Naive B cell (primary cell): ENCODE results near the gene FCN1. TPM values are rescaled to one million over a fixed set of nuclear protein-coding genes. Genes with fewer than 3 reads are reported as not detected.
A peak's percentile ranks its signal among the peaks of the same experiment; 100 is the strongest.

Experiments
- ATAC-seq, 2 donors: fragments of 150-1000 bp; cut with Tn5 transposase; 2 replicates each; pipeline ENCODE4 v1.10.0; 2021; ENCODE audit warnings: low read depth in 2 of 2, mild to moderate bottlenecking in 2 of 2, moderate library complexity in 2 of 2
- DNase-seq: peaks from one replicate; pipeline ENCODE4 v3.0.0; 2022
- H3K27ac Mint-ChIP-seq, 6 donors: one replicate each; pipeline ENCODE4 v1.8.0; 2020 to 2022; ENCODE audit warnings: mild to moderate bottlenecking in 6 of 6, mixed read lengths in 6 of 6, moderate library complexity in 5 of 6, inconsistent platforms in 2 of 6
- H3K27me3 Mint-ChIP-seq, 3 donors: one replicate each; pipeline ENCODE4 v1.8.0; 2021 to 2022; ENCODE audit warnings: mixed read lengths in 3 of 3, mild to moderate bottlenecking in 1 of 3
- H3K36me3 Mint-ChIP-seq, 2 donors: one replicate each; pipeline ENCODE4 v1.8.0; 2020 to 2022; ENCODE audit warnings: mixed read lengths in 2 of 2, inconsistent platforms in 1 of 2, mild to moderate bottlenecking in 1 of 2
- H3K4me1 Mint-ChIP-seq, 3 donors: one replicate each; pipeline ENCODE4 v1.8.0; 2020 to 2022; ENCODE audit warnings: mixed read lengths in 3 of 3, inconsistent platforms in 1 of 3, mild to moderate bottlenecking in 1 of 3, moderate library complexity in 1 of 3
- H3K4me3 Mint-ChIP-seq, 8 donors: one replicate each; pipeline ENCODE4 v1.8.0; 2020 to 2022; ENCODE audit warnings: mild to moderate bottlenecking in 8 of 8, mixed read lengths in 8 of 8, moderate library complexity in 8 of 8, inconsistent platforms in 2 of 8
- H3K9me3 Mint-ChIP-seq, 7 donors: one replicate each; pipeline ENCODE4 v1.8.0; 2020 to 2022; ENCODE audit warnings: mixed read lengths in 7 of 7, mild to moderate bottlenecking in 5 of 7, inconsistent platforms in 2 of 7, moderate library complexity in 1 of 7
- polyA plus RNA-seq, 6 donors: library from polyadenylated mRNA; unstranded; fragments of 300-500 nt; fragmentation: Illumina TruSeq; gene quantifications; one replicate each; pipeline ENCODE4 v1.2.3, GENCODE V29; 2021; ENCODE audit warnings: low read depth in 6 of 6

The FCN1 gene
- polyA plus RNA-seq, 6 donors from 2014 or later = 2.6 to 33.1 (median 7.9) TPM

DNA sequence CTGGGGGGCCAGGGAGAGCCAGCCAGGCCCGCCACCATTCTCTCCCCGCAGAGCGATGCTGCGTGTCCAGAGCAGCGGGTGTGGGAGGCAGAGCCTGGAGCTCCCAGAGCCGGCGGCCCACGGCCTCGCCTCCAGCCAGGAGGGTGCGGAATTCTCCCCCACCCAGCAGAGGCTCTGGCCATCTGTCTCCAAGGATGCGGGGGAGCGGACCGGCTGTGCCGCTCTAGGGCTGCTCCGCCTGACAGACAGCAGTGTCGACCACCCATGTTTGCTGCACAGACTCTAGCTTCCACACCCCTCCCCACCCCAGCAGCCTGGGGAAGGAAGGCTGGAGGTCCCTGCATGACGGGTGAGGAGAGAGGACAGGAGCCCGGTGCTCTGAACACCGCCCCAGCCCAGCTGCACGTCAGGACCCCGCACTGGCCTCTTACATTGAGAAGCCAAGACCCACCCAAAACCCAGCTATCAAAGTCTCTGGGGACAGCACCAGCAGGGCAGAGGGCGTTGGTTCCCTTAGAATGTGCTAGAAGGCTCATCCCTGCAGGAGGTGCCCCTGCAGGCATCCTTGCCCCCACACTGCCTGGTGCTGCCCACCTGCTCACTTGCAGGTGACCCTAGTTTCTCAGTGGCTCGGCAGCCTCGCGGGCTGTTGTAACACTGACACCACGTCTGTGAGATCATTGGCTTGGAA, 29.7 kb upstream of the FCN1 start:
- Mint-ChIP-seq H3K9me3 (peaks cover 0 to 7% (median 4%) of the 10 kb centered on the region in 7 donors), H3K27ac (no peak overlapping the region), H3K4me1 (peaks cover 0 to 2% (median 0%) of the 10 kb centered on the region in 3 donors), H3K27me3 (peaks cover 0 to 9% (median 4%) of the 10 kb centered on the region in 3 donors), H3K36me3 (no peaks in the 10 kb centered on the region), H3K4me3 (no peak overlapping the region)
- ATAC-seq = no peak
- no peak for DNase-seq

DNA sequence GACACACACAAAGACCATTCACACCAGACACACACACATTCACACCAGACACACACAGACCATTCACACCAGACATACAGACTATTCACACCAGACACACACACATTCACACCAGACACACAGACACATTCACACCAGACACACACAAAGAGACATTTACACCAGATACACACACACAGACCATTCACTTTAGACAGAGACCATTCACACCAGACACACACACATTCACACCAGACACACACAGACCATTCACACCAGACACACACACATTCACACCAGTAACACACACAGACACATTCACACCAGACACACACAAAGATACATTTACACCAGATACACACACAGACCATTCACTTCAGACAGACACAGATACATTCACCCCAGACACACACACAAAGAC, 29.0 kb upstream of the FCN1 start:
- peaks cover 0 to 9% (median 4%) of the 10 kb centered on the region in 3 donors for H3K27me3 Mint-ChIP-seq
- no peak for ATAC-seq
- peaks cover 0 to under 1% (median 0%) of the 10 kb centered on the region in 7 donors for H3K9me3 Mint-ChIP-seq
- H3K27ac Mint-ChIP-seq = no peak overlapping the region
- no peak for DNase-seq
- H3K4me1 Mint-ChIP-seq = peaks cover 0 to 2% (median 0%) of the 10 kb centered on the region in 3 donors
- no peak overlapping the region for H3K4me3 Mint-ChIP-seq
- no peaks in the 10 kb centered on the region for H3K36me3 Mint-ChIP-seq

DNA sequence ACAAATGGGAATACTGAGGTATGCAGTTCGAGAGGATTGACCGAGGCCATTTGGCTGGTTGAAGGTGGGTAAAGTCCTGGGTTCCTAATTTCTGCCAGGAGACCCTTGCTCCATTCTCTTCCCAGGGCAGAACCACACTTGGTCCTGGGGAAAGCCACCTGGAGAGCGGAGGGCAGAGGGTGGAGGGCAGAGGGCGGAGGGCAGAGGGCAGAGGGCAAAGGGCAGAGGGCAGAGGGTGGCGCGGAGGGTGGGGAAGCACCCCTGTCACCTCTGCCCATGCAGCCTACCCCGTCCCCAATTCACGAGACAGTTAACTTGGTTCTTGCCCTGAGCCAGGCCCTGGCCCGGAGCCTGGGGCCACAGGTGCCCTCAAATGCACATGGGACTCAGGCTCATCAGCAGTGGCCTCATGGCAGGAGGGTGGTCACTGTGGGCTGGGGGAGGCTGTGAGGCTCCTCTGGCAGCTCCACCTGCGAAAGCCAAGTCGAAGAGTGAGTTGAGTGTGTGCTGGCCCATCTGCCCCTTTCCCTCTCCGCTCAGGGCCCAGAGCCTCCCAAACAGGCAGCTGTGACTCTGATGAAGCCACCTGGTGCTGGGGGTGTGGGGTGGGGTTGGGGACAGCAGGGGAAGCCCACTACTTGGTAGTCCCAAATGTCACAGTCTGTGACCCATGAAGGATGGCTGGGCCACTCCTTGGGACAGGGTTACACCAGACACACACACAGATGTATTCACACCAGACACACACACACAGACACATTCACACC, 28.0 kb upstream of the FCN1 start:
- DNase-seq = no peak
- ATAC-seq = no peak
- Mint-ChIP-seq H3K4me3 (no peak overlapping the region), H3K27me3 (peaks cover 0 to 9% (median 4%) of the 10 kb centered on the region in 3 donors), H3K4me1 (peaks cover 0 to 2% (median 0%) of the 10 kb centered on the region in 3 donors), H3K27ac (no peak overlapping the region), H3K9me3 (no peaks in the 10 kb centered on the region), H3K36me3 (no peaks in the 10 kb centered on the region)

DNA sequence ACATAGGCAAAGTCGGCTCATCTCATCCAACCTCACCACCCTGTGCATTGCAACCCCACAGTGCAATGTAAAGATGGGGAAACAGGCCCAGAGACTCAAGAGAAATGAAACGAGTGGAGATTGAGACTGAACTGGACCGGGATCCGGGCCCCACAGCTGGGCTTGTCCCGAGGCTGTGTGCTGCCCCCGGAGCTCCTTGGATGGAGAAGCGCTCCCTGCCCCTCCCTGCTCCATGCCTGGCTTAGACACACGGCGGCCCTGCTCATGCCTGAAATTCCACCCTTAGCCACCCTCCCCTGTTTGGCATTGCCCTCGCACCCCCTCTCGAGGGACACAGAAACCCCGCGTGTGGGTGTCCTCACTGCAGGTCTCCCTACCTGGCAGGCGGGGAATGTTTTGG, 27.2 kb upstream of the FCN1 start:
- H3K27me3 Mint-ChIP-seq = peaks cover 0 to 9% (median 4%) of the 10 kb centered on the region in 3 donors
- no peak for DNase-seq
- H3K4me1 Mint-ChIP-seq = peaks cover 0 to 2% (median 0%) of the 10 kb centered on the region in 3 donors
- no peak overlapping the region for H3K4me3 Mint-ChIP-seq
- H3K27ac Mint-ChIP-seq = peak overlapping the region in 1 of 6 donors; percentile 84
- H3K36me3 Mint-ChIP-seq = no peaks in the 10 kb centered on the region
- no peak for ATAC-seq
- no peaks in the 10 kb centered on the region for H3K9me3 Mint-ChIP-seq

DNA sequence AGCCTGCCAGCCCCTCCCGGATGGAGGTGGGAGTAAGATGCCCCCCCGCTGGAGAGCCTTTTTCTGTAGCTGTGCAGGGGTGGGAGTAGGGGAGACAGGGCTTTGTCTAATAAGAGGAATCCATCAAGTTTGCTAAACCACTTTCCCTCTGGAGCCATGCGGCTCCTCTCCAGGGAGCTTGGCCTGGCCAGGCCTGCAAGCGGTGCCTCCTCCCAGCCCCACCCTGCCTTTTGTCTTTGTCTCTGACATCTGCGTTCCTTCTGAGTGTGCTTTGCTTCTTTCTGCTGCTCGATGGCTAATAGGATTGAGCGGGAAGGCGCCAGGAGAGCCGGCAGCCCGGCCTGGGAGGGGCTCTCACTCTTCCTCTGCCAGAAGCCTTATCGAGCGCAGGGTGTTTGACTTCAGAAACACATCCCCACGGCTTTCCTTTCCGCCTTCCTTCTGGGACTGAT, 26.7 kb upstream of the FCN1 start:
- Mint-ChIP-seq H3K27ac (peak overlapping the region in 1 of 6 donors; percentile 84), H3K4me1 (peaks cover 2 to 4% (median 2%) of the 10 kb centered on the region in 3 donors), H3K27me3 (peaks cover 5 to 9% (median 8%) of the 10 kb centered on the region in 3 donors), H3K9me3 (no peaks in the 10 kb centered on the region), H3K36me3 (no peaks in the 10 kb centered on the region), H3K4me3 (no peak overlapping the region)
- DNase-seq (no peak), ATAC-seq (no peak)

DNA sequence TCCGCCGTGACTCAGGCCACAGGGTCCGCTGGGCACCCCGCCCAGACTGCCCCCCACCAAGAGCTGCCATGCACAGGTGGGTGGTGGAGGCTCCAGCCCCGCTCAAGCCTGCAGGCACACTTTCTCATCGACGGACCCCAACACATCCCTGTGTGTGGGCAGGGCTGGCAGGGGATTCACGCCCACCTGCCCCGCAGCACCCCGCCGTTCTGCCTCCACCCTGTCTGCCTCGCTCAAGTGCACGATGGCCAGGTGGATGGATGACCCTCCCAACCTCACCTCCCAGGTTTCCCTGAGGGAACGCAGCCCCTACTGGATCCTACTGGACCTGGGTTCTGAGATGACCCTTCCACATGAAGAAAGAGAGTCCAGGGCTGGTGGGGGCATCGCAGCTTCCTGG, 26.1 kb upstream of the FCN1 start:
- DNase-seq = no peak
- H3K27ac Mint-ChIP-seq = no peak overlapping the region
- peaks cover under 1 to 7% (median 5%) of the 10 kb centered on the region in 3 donors for H3K4me1 Mint-ChIP-seq
- H3K36me3 Mint-ChIP-seq = no peaks in the 10 kb centered on the region
- H3K27me3 Mint-ChIP-seq = peaks cover 8 to 9% (median 9%) of the 10 kb centered on the region in 3 donors
- no peak overlapping the region for H3K4me3 Mint-ChIP-seq
- no peak for ATAC-seq
- H3K9me3 Mint-ChIP-seq = no peaks in the 10 kb centered on the region

DNA sequence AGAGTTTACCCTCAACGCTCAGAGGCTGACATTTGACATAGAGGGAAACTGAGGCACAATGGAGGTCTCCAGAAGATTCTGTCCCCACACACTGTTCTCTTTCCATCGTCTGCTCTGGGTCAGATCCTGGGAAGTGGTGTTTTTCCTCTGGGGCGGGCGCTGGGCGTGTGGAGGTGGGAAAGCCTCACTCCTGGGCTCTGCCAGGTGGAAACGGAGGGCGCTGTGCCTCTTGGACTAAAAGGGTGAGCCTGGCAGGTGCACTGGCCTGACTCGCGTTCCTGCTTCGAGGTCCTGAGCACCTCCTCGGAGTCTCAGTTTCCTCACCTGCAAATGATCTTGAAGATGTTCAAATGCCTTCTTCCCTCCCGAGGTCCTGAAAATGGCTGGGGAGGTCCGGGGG, 25.7 kb upstream of the FCN1 start:
- Mint-ChIP-seq H3K4me3 (no peak overlapping the region), H3K36me3 (no peaks in the 10 kb centered on the region), H3K27ac (no peak overlapping the region), H3K27me3 (peaks cover 6 to 9% (median 9%) of the 10 kb centered on the region in 3 donors), H3K4me1 (peaks cover 0 to 7% (median 5%) of the 10 kb centered on the region in 3 donors), H3K9me3 (no peaks in the 10 kb centered on the region)
- ATAC-seq (no peak), DNase-seq (no peak)

DNA sequence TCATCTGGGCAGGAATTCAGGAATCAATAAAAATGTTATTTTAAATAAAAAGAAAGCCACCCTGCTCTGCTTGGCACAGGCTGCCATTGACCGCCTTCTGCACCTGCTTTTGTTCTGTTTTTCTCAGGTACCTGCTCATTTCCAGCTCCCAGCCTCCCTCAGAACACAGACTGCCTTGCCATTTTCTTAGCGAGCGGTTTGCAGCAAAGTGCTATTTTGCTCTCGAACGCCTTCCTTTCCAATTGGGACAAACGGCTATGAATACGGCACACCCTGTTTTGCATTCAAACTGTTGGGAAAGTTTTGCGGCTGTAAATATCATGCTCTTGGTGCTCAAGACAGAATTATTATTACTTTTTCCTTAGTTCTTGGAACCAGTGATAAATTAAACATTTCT, 25.1 kb upstream of the FCN1 start:
- no peaks in the 10 kb centered on the region for H3K36me3 Mint-ChIP-seq
- H3K27ac Mint-ChIP-seq = no peak overlapping the region
- H3K9me3 Mint-ChIP-seq = no peaks in the 10 kb centered on the region
- no peak for DNase-seq
- H3K4me1 Mint-ChIP-seq = peaks cover 0 to 8% (median 5%) of the 10 kb centered on the region in 3 donors
- no peak for ATAC-seq
- H3K27me3 Mint-ChIP-seq = peaks cover 6 to 9% (median 9%) of the 10 kb centered on the region in 3 donors
- no peak overlapping the region for H3K4me3 Mint-ChIP-seq

DNA sequence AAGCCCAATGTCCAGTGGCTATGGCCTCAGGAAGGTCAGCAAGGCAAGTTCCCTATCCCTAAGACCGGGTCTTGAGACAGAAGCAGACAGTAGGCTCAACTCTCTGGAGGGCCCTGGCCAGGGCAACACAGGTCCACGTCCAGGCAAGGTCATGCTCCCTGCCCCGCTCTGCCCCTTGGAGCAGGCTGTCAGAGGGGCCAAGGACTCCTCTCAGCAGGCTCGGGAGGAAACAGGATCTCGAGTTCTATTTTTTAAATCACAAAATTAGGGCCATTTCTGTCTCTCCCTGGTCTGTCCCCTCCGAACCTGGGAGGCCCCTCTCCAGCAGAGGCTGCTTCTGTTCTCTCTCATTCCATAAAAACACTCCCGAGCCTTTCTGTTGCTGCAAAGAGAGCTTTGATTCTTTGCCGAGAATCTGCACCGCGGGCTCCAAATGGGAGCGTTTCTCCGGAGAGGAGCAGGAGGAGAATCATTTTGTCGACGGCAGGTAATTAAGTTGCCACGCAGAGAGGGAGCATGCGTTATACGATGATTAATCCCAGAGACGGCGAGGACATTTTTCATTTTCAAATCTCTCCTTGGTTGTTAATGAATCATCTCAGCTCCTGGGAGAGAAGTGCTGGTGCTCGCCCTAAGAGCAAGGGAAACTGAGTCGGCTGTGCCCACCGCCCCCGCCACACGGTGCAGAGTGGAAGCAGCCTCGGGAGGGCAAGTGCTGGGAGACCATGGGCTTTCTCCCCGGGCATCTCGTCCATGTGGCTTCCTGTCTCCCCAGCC, 24.5 kb upstream of the FCN1 start:
- Mint-ChIP-seq H3K9me3 (no peaks in the 10 kb centered on the region), H3K27ac (no peak overlapping the region), H3K36me3 (no peaks in the 10 kb centered on the region), H3K4me1 (peaks cover 4 to 13% (median 8%) of the 10 kb centered on the region in 3 donors), H3K27me3 (peaks cover 6 to 9% (median 9%) of the 10 kb centered on the region in 3 donors), H3K4me3 (no peak overlapping the region)
- no peak for ATAC-seq
- no peak for DNase-seq

DNA sequence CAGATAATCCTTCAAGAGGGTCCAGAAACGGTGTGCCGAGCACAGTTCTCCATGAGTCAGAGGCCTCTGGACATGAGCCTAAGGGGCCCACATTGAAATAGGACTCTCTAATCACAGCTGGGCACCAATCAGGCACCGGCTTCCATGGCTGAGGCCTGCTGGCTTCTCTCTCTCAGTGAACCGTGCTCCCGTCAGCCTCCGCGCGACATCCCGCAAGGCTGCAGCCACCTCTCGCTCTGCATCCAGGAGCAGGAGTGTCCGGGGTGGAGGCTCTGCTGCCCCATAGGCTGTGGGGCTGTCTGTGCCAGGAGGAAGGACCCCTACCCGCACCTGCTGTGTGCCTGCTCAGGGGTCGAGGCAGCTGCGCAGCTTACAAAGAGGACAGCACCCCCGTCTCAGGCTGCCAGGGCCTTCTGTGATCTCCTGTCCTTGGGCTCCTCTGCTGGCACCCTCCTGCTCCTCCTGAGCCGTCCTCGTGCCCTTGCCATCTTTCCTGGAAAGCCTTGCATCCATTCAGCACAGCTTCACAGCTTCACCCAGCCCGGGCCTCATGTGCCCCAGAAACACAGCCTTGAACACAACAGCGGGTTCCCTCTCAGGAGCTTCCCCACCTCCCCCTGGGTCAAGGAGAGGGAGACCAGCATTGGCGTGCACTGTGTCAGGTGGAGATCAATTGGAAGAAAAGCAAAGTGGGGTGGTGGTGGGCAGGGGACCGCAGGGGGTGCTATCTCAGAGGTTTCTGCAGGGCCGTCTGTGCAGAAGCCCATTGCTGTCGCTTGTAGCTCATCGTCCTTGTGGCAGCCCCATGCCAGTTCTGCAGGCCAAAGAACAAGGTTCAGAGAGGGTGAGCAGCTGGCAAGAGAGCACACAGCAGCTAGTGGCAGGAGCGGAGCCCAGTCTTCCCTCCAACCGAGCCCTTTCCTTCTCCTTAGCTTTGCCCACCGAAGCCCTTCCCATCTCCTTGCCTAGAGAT, 22.8 kb upstream of the FCN1 start:
- no peak overlapping the region for H3K4me3 Mint-ChIP-seq
- H3K4me1 Mint-ChIP-seq = peaks cover 21 to 30% (median 21%) of the 10 kb centered on the region in 3 donors
- ATAC-seq = no peak
- H3K36me3 Mint-ChIP-seq = no peaks in the 10 kb centered on the region
- H3K9me3 Mint-ChIP-seq = no peaks in the 10 kb centered on the region
- peaks cover 6 to 9% (median 9%) of the 10 kb centered on the region in 3 donors for H3K27me3 Mint-ChIP-seq
- H3K27ac Mint-ChIP-seq = peak overlapping the region in 1 of 6 donors; percentile 22
- DNase-seq = no peak

DNA sequence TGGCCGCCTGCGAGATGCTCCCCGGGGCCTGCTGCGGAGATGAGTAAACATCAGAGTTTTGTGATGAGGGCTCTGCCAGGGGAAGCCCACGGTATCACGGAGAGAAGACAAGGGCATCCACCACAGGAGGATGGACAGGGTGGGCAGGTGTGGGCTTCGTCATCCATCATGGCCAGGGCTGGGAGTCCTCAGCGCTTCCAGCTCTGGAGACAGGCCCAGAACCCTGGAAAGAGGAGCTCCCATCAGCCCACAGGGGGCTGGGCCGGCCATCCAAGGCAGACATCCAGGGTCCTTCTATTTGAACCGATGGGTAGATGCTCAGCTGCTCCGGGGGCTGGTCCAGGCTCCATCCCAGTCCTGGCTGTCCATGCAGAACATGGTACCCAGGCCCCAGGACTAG, 22.1 kb upstream of the FCN1 start:
- Mint-ChIP-seq H3K36me3 (no peaks in the 10 kb centered on the region), H3K4me3 (no peak overlapping the region), H3K27ac (no peak overlapping the region), H3K27me3 (peaks cover 6 to 9% (median 9%) of the 10 kb centered on the region in 3 donors), H3K4me1 (peaks cover 26 to 37% (median 28%) of the 10 kb centered on the region in 3 donors), H3K9me3 (no peaks in the 10 kb centered on the region)
- no peak for ATAC-seq
- no peak for DNase-seq

DNA sequence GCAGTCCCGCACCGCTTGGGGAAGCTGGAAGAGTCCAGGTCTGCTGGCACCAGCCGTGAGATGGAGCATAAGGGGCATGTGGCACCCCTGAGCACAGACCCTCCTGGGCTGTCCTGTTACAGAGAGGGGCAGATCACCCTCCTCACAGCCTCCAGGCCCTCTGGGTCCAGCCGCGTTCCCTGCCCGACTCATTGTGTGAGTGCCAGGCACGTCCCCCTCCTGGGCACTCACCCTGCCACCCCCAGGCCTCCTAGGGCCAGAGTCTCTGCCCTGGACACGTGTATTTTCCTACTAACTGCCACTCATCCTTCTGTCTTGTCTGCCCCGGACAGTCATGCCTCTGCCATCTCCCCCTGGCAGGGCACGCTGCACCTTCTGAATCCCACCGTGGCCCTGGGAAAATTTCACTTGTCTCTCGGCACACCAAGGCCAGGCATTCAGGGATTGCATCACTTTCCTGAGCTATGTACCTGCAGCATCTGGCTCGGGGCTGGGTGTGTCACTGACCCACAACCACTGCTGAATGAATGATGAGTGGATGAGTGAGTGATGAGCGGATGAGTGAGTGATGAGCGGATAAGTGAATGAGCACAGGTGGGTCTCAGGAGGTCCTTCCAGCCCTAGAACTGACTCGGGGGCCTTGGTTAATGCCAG, 21.5 kb upstream of the FCN1 start:
- H3K9me3 Mint-ChIP-seq = no peaks in the 10 kb centered on the region
- DNase-seq = no peak
- no peak overlapping the region for H3K4me3 Mint-ChIP-seq
- no peaks in the 10 kb centered on the region for H3K36me3 Mint-ChIP-seq
- no peak overlapping the region for H3K27ac Mint-ChIP-seq
- peaks cover 30 to 43% (median 33%) of the 10 kb centered on the region in 3 donors for H3K4me1 Mint-ChIP-seq
- H3K27me3 Mint-ChIP-seq = peaks cover 5 to 9% (median 6%) of the 10 kb centered on the region in 3 donors
- no peak for ATAC-seq
